Neural crest cell (in vitro differentiated cells): ENCODE results near the gene LSR. TPM values are rescaled to one million over a fixed set of nuclear protein-coding genes. Genes with fewer than 3 reads are reported as not detected.

ENCODE experiments used
- DNase-seq: peaks from one replicate; pipeline ENCODE4 v3.0.0; 2021; ENCODE audit warnings: low read depth, mixed read lengths, low spot score
- H3K27ac Mint-ChIP-seq: one replicate; pipeline ENCODE4 v1.8.0; 2021; ENCODE audit warnings: mild to moderate bottlenecking, mixed read lengths; ENCODE audit not compliant: unreplicated experiment
- H3K27me3 Mint-ChIP-seq: 2 replicates; pipeline ENCODE4 v1.8.0; 2021; ENCODE audit warnings: low read depth, mild to moderate bottlenecking, mixed read lengths
- H3K36me3 Mint-ChIP-seq: 2 replicates; pipeline ENCODE4 v1.8.0; 2021; ENCODE audit warnings: low read depth, mild to moderate bottlenecking, mixed read lengths
- H3K4me1 Mint-ChIP-seq: 2 replicates; pipeline ENCODE4 v1.8.0; 2021; ENCODE audit warnings: mixed read lengths
- H3K4me3 Mint-ChIP-seq: one replicate; pipeline ENCODE4 v1.8.0; 2021; ENCODE audit warnings: mild to moderate bottlenecking, mixed read lengths
- H3K9me3 Mint-ChIP-seq: 2 replicates; pipeline ENCODE4 v1.8.0; 2021; ENCODE audit warnings: mixed read lengths
- CTCF ChIP-seq: fragments of 200-600 bp; sonication (generic); conservative IDR thresholded peaks from 2 replicates; pipeline ENCODE4 v1.5.0; 2021; ENCODE audit warnings: antibody characterized with exemption, mild to moderate bottlenecking
- total RNA-seq: library from RNA; stranded (reverse); gene quantifications from 2 replicates; pipeline ENCODE4 v1.2.1, GENCODE V29; 2021

LSR gene
- total RNA-seq, 1 donor from 2014 or later = 3.5 TPM

- peaks cover 21% of the 10 kb centered on the region for H3K4me1 Mint-ChIP-seq
- peaks cover 2% of the 10 kb centered on the region for H3K36me3 Mint-ChIP-seq
- TF ChIP-seq CTCF = no peak
- no peaks in the 10 kb centered on the region for H3K9me3 Mint-ChIP-seq
- peaks cover 36% of the 10 kb centered on the region for H3K27me3 Mint-ChIP-seq
- no peak overlapping the region for H3K27ac Mint-ChIP-seq
- no peak for DNase-seq
- H3K4me3 Mint-ChIP-seq = no peak overlapping the region
Observed at GRCh38 chr19:35253316-35254286, 4.8 kb downstream of the LSR start.

GRCh38 chr19:35254341-35255297, 5.8 kb downstream of the LSR start:
- no peak for DNase-seq
- Mint-ChIP-seq H3K9me3 (no peaks in the 10 kb centered on the region), H3K27me3 (peaks cover 25% of the 10 kb centered on the region), H3K27ac (no peak overlapping the region), H3K36me3 (peaks cover under 1% of the 10 kb centered on the region), H3K4me3 (no peak overlapping the region), H3K4me1 (peaks cover 17% of the 10 kb centered on the region)
- no peak for TF ChIP-seq CTCF

- DNase-seq = no peak
- H3K36me3 Mint-ChIP-seq = no peaks in the 10 kb centered on the region
- TF ChIP-seq CTCF = no peak
- H3K27me3 Mint-ChIP-seq = peaks cover 11% of the 10 kb centered on the region
- H3K27ac Mint-ChIP-seq = no peak overlapping the region
- peaks cover 16% of the 10 kb centered on the region for H3K4me1 Mint-ChIP-seq
- no peak overlapping the region for H3K4me3 Mint-ChIP-seq
- no peaks in the 10 kb centered on the region for H3K9me3 Mint-ChIP-seq
Observed at GRCh38 chr19:35256566-35256965, 7.8 kb downstream of the LSR start.

- no peak for DNase-seq
- H3K36me3 Mint-ChIP-seq = no peaks in the 10 kb centered on the region
- H3K9me3 Mint-ChIP-seq = no peaks in the 10 kb centered on the region
Observed at GRCh38 chr19:35257113-35257461, 8.3 kb downstream of the LSR start.

More at GRCh38 chr19:35257113-35257461, 8.3 kb downstream of the LSR start:
- no peak overlapping the region for H3K4me3 Mint-ChIP-seq
- no peak for TF ChIP-seq CTCF
- H3K4me1 Mint-ChIP-seq = peaks cover 16% of the 10 kb centered on the region
- no peak overlapping the region for H3K27ac Mint-ChIP-seq
- H3K27me3 Mint-ChIP-seq = peaks cover 8% of the 10 kb centered on the region
